Ovary (tissue), 3 donors: Measurements from ENCODE around the gene GPR183.

Experiments used
- CTCF ChIP-seq, 3 donors: fragments of 450-650 bp in 2 of 3; fragments of 200-600 bp in 1 of 3; IDR thresholded peaks; one replicate each; pipeline versions ENCODE4 v1.5.1 to v1.8.0; 2016 to 2022; ENCODE audit warnings: antibody characterized with exemption in 3 of 3, mild to moderate bottlenecking in 1 of 3
- POLR2A ChIP-seq: fragments of 450-650 bp; IDR thresholded peaks from one replicate; pipeline ENCODE4 v1.6.1; 2017; ENCODE audit warnings: antibody characterized with exemption, mild to moderate bottlenecking, moderate library complexity
- donor health status: DM: no; HTN: no; CAD: no.

GRCh38 chr13:99270518-99270917 is 36.7 kb downstream of the GPR183 start:
- TF ChIP-seq POLR2A, result no peak
- no peak for TF ChIP-seq CTCF (IDR thresholded peaks at IDR 0.05)
